ENCODE measurements around the gene EMC6.

Gene EMC6

DNA sequence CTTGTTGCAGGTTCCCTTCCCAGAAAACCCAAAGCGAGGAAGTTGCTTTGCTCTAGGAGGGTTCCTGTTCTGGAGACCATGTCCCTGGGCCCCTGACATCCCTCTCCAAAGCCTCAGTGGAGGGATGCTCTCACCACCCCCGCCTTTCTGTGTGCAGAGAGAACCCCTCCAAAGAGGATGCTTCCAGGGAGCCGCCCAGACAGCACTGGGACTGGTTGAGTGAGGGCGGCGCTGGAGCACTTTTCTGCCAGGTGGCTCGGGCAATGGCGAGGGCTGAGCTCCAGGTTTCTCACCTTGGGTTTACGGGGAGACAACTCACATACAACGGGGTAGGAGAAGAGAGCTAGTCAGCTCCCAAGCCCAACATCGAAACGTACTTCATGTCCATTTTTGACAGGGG lies 7.3 kb downstream of the EMC6 start:
- H3K4me3 ChIP-seq (ENCODE audit: low read depth, low read length) = no peak overlapping the region
- ChIA-PET CTCF (interaction anchor here (1.2 kb wide), 1 partner anchor 170 kb away, joined by 3 read pairs; the partner anchor contains the start of gene NCBP3), POLR2A (interaction anchor here (0.6 kb wide), 1 partner anchor 9 kb away, joined by 3 read pairs; no protein-coding TSS in a partner anchor)
- no peak for TF ChIP-seq CTCF (IDR thresholded peaks at IDR 0.05; ENCODE audit: insufficient read depth, low read length, missing control alignments)
- no peak for DNase-seq (ENCODE audit: low read depth, low spot score)

DNA sequence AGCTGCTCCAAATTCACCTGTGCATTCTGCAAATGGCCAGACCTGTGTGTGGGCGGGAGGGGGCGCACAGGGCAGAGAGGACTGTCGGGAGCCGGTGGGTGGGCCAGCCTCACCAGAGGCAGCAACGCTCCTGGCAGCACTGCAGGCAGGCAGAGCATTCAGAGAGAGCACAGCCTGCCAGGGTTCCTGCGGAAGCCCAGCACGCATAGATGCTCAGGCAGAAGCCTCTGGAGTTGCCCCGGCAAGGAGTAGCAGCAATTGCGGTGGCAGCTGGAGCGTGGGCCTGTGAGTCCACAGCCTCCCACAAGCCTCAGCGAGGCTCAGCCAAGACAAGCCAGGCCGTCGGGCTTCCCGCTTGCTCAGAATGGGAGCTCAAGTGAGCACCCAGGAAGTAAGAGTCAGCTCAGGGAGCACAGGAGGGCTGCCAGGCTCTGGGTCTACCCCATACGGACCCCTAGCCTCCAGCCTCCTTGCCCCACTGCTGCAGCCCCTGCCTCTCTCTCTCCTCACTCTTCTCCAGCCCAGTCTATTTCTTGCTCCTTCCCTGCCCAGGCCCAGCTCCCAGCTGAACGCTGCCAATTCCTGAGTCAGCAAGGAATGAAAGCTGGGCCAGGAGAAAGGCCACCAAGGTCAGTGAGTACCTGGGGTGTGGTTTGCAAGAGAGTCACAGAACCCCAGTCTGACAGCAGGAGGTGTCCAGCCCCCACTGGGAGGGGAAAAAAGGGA lies 9.6 kb downstream of the EMC6 start:
- TF ChIP-seq CTCF (IDR thresholded peaks at IDR 0.05; ENCODE audit: insufficient read depth, low read length, missing control alignments) = no peak
- H3K4me3 ChIP-seq (ENCODE audit: low read depth, low read length) = no peak overlapping the region
- CTCF ChIA-PET = interaction anchor here (1.0 to 1.4 kb wide), 2 partner anchors 10 to 168 kb away, joined by 3 read pairs; partner anchors contain the start of gene NCBP3
- no peak for DNase-seq (ENCODE audit: low read depth, low spot score)
- POLR2A ChIA-PET = interaction anchor here (0.9 to 1.7 kb wide), 2 partner anchors 9 to 10 kb away, joined by 4 to 5 read pairs; partner anchors contain the start of gene EMC6

- no peak for DNase-seq (ENCODE audit: low read depth, low spot score)
- no peak for TF ChIP-seq CTCF (IDR thresholded peaks at IDR 0.05; ENCODE audit: insufficient read depth, low read length, missing control alignments)
- ChIA-PET CTCF (interaction anchor here (1.0 to 1.4 kb wide), 2 partner anchors 9 to 167 kb away, joined by 3 read pairs; partner anchors contain the start of gene NCBP3), POLR2A (interaction anchor here (0.9 to 1.7 kb wide), 2 partner anchors 10 to 11 kb away, joined by 4 to 5 read pairs; partner anchors contain the start of gene EMC6)
- H3K4me3 ChIP-seq (ENCODE audit: low read depth, low read length) = no peak overlapping the region
Observed at GRCh38 chr17:3678821-3679530, 10.4 kb downstream of the EMC6 start.

DNA sequence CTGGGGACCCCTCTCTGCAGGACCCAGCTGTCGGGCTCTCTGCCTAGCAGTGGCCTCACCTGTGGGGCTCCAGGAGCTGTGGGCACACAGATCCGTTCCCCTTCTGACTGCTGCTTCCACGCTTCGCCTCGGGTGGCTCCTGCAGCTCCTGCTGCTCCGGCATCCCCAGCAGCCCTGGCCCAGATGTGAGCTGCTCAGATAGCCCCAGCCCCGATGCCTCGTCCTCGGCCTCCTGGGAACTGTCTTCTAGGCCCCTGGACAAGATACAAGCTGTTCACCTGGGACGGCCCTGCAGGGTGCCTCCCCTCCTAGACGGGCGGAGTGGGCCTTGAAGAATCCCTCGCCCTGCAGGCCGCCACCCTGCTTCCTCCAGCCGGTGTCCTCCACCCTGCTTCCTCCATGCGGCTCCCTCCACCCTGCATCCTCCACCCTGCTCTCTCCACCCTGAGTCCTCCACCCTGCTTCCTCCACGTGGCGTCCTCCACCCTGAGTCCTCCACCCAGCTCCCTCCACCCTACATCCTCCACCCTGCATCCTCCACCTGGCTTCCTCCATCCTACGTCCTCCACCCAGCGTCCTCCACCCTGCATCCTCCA lies 11.0 kb downstream of the EMC6 start:
- H3K4me3 ChIP-seq (ENCODE audit: low read depth, low read length) = no peak overlapping the region
- no peak for TF ChIP-seq CTCF (IDR thresholded peaks at IDR 0.05; ENCODE audit: insufficient read depth, low read length, missing control alignments)
- ChIA-PET POLR2A (interaction anchor here (0.6 kb wide), 1 partner anchor 12 kb away, joined by 3 read pairs; no protein-coding TSS in a partner anchor), CTCF (no interaction called here)
- DNase-seq (ENCODE audit: low read depth, low spot score) = no peak

GRCh38 chr17:3681057-3681456 lies 12.4 kb downstream of the EMC6 start:
- no peak for TF ChIP-seq CTCF (IDR thresholded peaks at IDR 0.05; ENCODE audit: insufficient read depth, low read length, missing control alignments)
- no peak for DNase-seq (ENCODE audit: low read depth, low spot score)
- CTCF ChIA-PET = interaction anchor here (0.7 to 2.8 kb wide), 2 partner anchors 7 to 14 kb away, joined by 3 to 12 read pairs; no protein-coding TSS in a partner anchor
- no peak overlapping the region for H3K4me3 ChIP-seq (ENCODE audit: low read depth, low read length)
- POLR2A ChIA-PET = no interaction called here

Data from AG04449 (cell line).